ENCODE data around the gene TMEM40. TPM values are rescaled to one million over a fixed set of nuclear protein-coding genes. Genes with fewer than 3 reads are reported as not detected.

The TMEM40 gene
- total RNA-seq, 1 experiment from 2014 or later = 30.5 TPM

DNA sequence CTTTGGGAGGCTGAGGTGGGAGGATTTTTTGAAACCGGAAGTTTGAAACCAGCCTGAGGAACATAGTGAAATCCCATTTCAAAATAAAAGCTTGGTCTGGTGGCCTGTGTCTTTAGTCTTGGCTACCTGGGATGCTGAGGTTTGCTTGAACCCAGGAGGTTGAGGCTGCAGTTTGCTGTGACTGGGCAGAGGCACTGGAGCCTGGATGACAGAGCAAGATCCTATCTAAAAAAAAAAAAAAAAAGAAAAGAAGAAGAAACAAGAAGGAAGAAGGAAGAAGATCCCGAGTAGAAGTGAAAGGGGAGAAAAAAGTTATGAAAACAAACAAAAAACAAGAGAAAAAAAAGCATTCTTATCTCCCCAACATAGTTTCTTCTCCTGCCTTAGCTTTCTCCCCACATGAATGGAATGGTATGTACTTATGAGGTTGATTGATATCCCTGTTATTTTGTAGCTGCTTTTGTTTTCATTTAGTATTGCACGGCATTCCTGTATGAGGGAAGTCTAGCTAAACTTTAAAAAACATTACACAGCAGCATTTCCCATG, 42.4 kb downstream of the TMEM40 start:
- CTCF ChIA-PET = no interaction called here

DNA sequence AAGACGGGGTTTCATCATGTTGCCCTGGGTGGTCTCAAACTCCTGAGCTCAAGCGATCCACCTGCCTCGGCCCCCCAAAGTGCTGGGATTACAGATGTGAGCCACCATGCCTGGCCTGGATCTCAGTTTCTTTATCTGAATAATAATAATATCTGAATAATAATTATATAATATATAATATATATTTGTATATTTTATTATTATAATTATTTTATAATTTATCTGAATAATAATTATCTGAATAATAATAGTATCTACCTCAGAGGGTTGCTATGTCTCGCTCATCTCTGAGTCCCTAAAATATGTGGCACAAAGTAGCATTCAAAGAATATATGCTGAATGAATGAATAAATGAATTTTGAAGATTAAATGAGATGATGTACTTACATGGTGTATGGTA, 44.8 kb downstream of the TMEM40 start:
- TF ChIP-seq, protein P1, sequence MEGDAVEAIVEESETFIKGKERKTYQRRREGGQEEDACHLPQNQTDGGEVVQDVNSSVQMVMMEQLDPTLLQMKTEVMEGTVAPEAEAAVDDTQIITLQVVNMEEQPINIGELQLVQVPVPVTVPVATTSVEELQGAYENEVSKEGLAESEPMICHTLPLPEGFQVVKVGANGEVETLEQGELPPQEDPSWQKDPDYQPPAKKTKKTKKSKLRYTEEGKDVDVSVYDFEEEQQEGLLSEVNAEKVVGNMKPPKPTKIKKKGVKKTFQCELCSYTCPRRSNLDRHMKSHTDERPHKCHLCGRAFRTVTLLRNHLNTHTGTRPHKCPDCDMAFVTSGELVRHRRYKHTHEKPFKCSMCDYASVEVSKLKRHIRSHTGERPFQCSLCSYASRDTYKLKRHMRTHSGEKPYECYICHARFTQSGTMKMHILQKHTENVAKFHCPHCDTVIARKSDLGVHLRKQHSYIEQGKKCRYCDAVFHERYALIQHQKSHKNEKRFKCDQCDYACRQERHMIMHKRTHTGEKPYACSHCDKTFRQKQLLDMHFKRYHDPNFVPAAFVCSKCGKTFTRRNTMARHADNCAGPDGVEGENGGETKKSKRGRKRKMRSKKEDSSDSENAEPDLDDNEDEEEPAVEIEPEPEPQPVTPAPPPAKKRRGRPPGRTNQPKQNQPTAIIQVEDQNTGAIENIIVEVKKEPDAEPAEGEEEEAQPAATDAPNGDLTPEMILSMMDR (conservative IDR thresholded peaks at IDR 0.05) = no peak
- TF ChIP-seq EZH2 (IDR thresholded peaks at IDR 0.05; ENCODE audit: low read depth) = no peak
- DNase-seq = no peak
- intact Hi-C loops (cut with micrococcal nuclease; ENCODE audit: unreplicated experiment) = no loop called here
- no peak overlapping the region for H3K27ac ChIP-seq
- no peaks in the 10 kb centered on the region for H3K79me2 ChIP-seq (ENCODE audit: low read depth)
- no TSS peak for BruUV-seq (replicated peaks)
- H3K9me3 ChIP-seq (ENCODE audit: insufficient read depth, low read depth) = no peaks in the 10 kb centered on the region
- ChIA-PET POLR2A (ENCODE audit: unreplicated experiment) (interaction anchor here (0.6 kb wide), 1 partner anchor 345 kb away, joined by 4 read pairs; no protein-coding TSS in a partner anchor), CTCF (no interaction called here)
- no peaks in the 10 kb centered on the region for H3K4me1 ChIP-seq (replicated peaks; ENCODE audit: insufficient read depth)
- no peak overlapping the region for H3K4me2 ChIP-seq
- H3K9me2 ChIP-seq (ENCODE audit: insufficient read depth) = no peaks in the 10 kb centered on the region
- H4K20me1 ChIP-seq (ENCODE audit: insufficient read depth) = no peaks in the 10 kb centered on the region
- H2AFZ ChIP-seq = no peak overlapping the region
- H3F3A ChIP-seq (ENCODE audit: insufficient read depth, low read depth) = no peaks in the 10 kb centered on the region
- no peak overlapping the region for H3K4me3 ChIP-seq
- H3K36me3 ChIP-seq (ENCODE audit: low read depth) = no peaks in the 10 kb centered on the region
- H3K27me3 ChIP-seq (ENCODE audit: insufficient read depth, low read depth) = no peaks in the 10 kb centered on the region

More for the DNA sequence above, 42.4 kb downstream of the TMEM40 start:
- POLR2A ChIA-PET (ENCODE audit: unreplicated experiment) = no interaction called here
- no peak overlapping the region for H3K27ac ChIP-seq
- no TSS peak for BruUV-seq (replicated peaks)
- H3F3A ChIP-seq (ENCODE audit: insufficient read depth, low read depth) = no peaks in the 10 kb centered on the region
- no peaks in the 10 kb centered on the region for H4K20me1 ChIP-seq (ENCODE audit: insufficient read depth)
- H3K9me2 ChIP-seq (ENCODE audit: insufficient read depth) = no peaks in the 10 kb centered on the region
- no peak for DNase-seq
- intact Hi-C loops (cut with micrococcal nuclease; ENCODE audit: unreplicated experiment) = no loop called here
- no peaks in the 10 kb centered on the region for H3K79me2 ChIP-seq (ENCODE audit: low read depth)
- H3K36me3 ChIP-seq (ENCODE audit: low read depth) = no peaks in the 10 kb centered on the region
- no peak overlapping the region for H3K4me3 ChIP-seq
- H2AFZ ChIP-seq = no peak overlapping the region
- H3K4me1 ChIP-seq (replicated peaks; ENCODE audit: insufficient read depth) = no peaks in the 10 kb centered on the region; the same call in 1 of the 2 replicates
- H3K9me3 ChIP-seq (ENCODE audit: insufficient read depth, low read depth) = no peaks in the 10 kb centered on the region
- no peak for TF ChIP-seq EZH2 (IDR thresholded peaks at IDR 0.05; ENCODE audit: low read depth)
- TF ChIP-seq, protein P1 (conservative IDR thresholded peaks at IDR 0.05) = no peak
- no peaks in the 10 kb centered on the region for H3K27me3 ChIP-seq (ENCODE audit: insufficient read depth, low read depth)
- H3K4me2 ChIP-seq = no peak overlapping the region

DNA sequence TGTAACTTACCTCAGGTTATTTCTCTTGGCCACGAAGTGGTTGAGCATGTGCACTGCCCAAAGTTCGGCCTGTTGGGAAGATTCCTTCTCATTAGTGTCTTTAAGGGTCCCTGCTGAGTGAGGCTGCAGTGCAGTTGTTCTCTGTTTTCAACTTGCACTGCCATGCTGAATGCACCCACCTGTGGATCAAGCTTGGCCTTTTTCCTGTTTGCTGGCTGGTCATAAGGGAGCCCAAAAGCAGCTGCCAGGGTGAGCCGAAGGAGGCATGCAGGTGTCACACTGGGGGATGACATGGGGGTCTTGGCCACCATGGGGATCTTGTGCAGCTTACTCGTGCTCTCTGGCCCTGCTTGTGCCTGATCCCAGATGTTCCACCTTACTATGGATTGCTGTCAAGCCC, 49.0 kb downstream of the TMEM40 start:
- Histone ChIP-seq H3K9me3 (ENCODE audit: insufficient read depth, low read depth) (no peaks in the 10 kb centered on the region), H3K9me2 (ENCODE audit: insufficient read depth) (no peaks in the 10 kb centered on the region), H3K27ac (no peak overlapping the region), H3F3A (ENCODE audit: insufficient read depth, low read depth) (peaks cover 5% of the 10 kb centered on the region; the same call in 1 of the 2 replicates), H4K20me1 (ENCODE audit: insufficient read depth) (no peaks in the 10 kb centered on the region), H3K4me2 (no peak overlapping the region), H2AFZ (no peak overlapping the region), H3K4me1 (replicated peaks; ENCODE audit: insufficient read depth) (peaks cover 4% of the 10 kb centered on the region; the same call in 1 of the 2 replicates), H3K79me2 (ENCODE audit: low read depth) (no peaks in the 10 kb centered on the region), H3K4me3 (no peak overlapping the region), H3K36me3 (ENCODE audit: low read depth) (no peaks in the 10 kb centered on the region), H3K27me3 (ENCODE audit: insufficient read depth, low read depth) (no peaks in the 10 kb centered on the region)
- intact Hi-C loops (cut with micrococcal nuclease; ENCODE audit: unreplicated experiment) = no loop called here
- ChIA-PET POLR2A (ENCODE audit: unreplicated experiment) (interaction anchor here (0.5 kb wide), 1 partner anchor 508 kb away, joined by 3 read pairs; no protein-coding TSS in a partner anchor), CTCF (no interaction called here)
- TF ChIP-seq EZH2 (IDR thresholded peaks at IDR 0.05; ENCODE audit: low read depth) = no peak
- TF ChIP-seq, protein P1 (conservative IDR thresholded peaks at IDR 0.05) = no peak
- BruUV-seq (replicated peaks) = no TSS peak
- no peak for DNase-seq
